Activated CD8-positive, alpha-beta T cell treated with anti-CD3 and anti-CD28 coated beads for 36 hours (primary cell): ENCODE data around the gene ZNF530. TPM values are rescaled to one million over a fixed set of nuclear protein-coding genes. Genes with fewer than 3 reads are reported as not detected.

ENCODE experiments used
- ATAC-seq: fragments of 200-7000 bp; cut with Tn5 transposase; one replicate; pipeline ENCODE4 v1.10.0; 2021; ENCODE audit warnings: mild to moderate bottlenecking, moderate library complexity
- CTCF ChIA-PET: fragments of 350-600 bp; sonication (Branson Sonifier 250); formaldehyde crosslinking; loops from one replicate; lab custom pipeline; 2021; ENCODE audit warnings: antibody characterized with exemption; lab: Charles Lee
- POLR2A ChIA-PET: fragments of 350-600 bp; sonication (Branson Sonifier 250); formaldehyde crosslinking; loops from one replicate; lab custom pipeline; 2021; ENCODE audit warnings: antibody characterized with exemption; lab: Charles Lee
- DNase-seq: peaks from one replicate; pipeline ENCODE4 v3.0.0-alpha.2; 2020
- H3K27ac Mint-ChIP-seq: one replicate; pipeline ENCODE4 v1.8.0; 2021; ENCODE audit warnings: mild to moderate bottlenecking, mixed read lengths
- H3K27me3 Mint-ChIP-seq: one replicate; pipeline ENCODE4 v1.8.0; 2021; ENCODE audit warnings: mixed read lengths
- H3K36me3 Mint-ChIP-seq: one replicate; pipeline ENCODE4 v1.8.0; 2021; ENCODE audit warnings: low read depth, mixed read lengths
- H3K4me1 Mint-ChIP-seq: one replicate; pipeline ENCODE4 v1.8.0; 2021; ENCODE audit warnings: low read depth, mixed read lengths
- H3K4me3 Mint-ChIP-seq: one replicate; pipeline ENCODE4 v1.8.0; 2021; ENCODE audit warnings: mild to moderate bottlenecking, moderate library complexity, mixed read lengths
- H3K9me3 Mint-ChIP-seq: one replicate; pipeline ENCODE4 v1.8.0; 2021; ENCODE audit warnings: mixed read lengths
- intact Hi-C: fragments of 100-400 bp; cut with micrococcal nuclease; formaldehyde crosslinking; loops from one replicate; pipeline ENCODE4 v1.10.0; 2022
- total RNA-seq, 2 experiments: library from RNA; stranded (reverse); gene quantifications; one replicate each; pipeline ENCODE4 v1.2.3, GENCODE V29; 2021
- TF ChIP-seq, protein P1 (sequence below): fragments of 200-600 bp; IDR thresholded peaks from one replicate; pipeline ENCODE4 v1.8.0; 2022; ENCODE audit warnings: antibody characterized with exemption, mild to moderate bottlenecking

ZNF530 gene
- total RNA-seq, 2 experiments from 2014 or later, result 6.8 to 7.4 TPM

DNA sequence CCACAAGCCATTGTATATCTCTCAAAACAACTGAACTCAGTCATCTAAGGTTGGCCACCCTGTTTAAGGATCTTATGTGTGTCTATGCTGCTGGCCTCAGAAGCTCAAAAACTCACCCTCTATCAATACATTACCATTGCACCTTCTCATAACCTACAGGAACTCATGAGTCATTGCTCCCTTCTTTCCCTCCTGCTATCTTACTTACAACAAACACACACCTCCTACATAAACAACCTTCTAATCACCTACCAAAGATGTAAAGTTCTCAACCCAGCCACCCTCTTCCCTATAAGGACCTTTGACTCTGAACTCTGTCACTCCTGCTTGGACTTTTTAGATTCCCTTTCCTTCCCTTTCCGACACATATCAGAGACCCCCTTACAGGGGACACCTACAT, 55.8 kb downstream of the ZNF530 start:
- Mint-ChIP-seq H3K27ac (no peak overlapping the region), H3K36me3 (peaks cover 13% of the 10 kb centered on the region), H3K4me1 (peaks cover 6% of the 10 kb centered on the region), H3K9me3 (peaks cover 34% of the 10 kb centered on the region), H3K27me3 (peaks cover 20% of the 10 kb centered on the region), H3K4me3 (no peak overlapping the region)
- ATAC-seq (no peak), DNase-seq (no peak)
- intact Hi-C loops, result no loop called here
- POLR2A ChIA-PET, result interaction anchor here (0.7 kb wide), 1 partner anchor 17 kb away, joined by 3 read pairs; no protein-coding TSS in a partner anchor
- TF ChIP-seq, protein P1, sequence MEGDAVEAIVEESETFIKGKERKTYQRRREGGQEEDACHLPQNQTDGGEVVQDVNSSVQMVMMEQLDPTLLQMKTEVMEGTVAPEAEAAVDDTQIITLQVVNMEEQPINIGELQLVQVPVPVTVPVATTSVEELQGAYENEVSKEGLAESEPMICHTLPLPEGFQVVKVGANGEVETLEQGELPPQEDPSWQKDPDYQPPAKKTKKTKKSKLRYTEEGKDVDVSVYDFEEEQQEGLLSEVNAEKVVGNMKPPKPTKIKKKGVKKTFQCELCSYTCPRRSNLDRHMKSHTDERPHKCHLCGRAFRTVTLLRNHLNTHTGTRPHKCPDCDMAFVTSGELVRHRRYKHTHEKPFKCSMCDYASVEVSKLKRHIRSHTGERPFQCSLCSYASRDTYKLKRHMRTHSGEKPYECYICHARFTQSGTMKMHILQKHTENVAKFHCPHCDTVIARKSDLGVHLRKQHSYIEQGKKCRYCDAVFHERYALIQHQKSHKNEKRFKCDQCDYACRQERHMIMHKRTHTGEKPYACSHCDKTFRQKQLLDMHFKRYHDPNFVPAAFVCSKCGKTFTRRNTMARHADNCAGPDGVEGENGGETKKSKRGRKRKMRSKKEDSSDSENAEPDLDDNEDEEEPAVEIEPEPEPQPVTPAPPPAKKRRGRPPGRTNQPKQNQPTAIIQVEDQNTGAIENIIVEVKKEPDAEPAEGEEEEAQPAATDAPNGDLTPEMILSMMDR, result no peak
- CTCF ChIA-PET, result no interaction called here

- POLR2A ChIA-PET, result no interaction called here
- Mint-ChIP-seq H3K4me1 (peaks cover 4% of the 10 kb centered on the region), H3K9me3 (peaks cover 32% of the 10 kb centered on the region), H3K27ac (no peak overlapping the region), H3K27me3 (peaks cover 23% of the 10 kb centered on the region), H3K36me3 (peaks cover 13% of the 10 kb centered on the region), H3K4me3 (no peak overlapping the region)
- DNase-seq (no peak), ATAC-seq (no peak)
- TF ChIP-seq, protein P1, result no peak
- CTCF ChIA-PET, result no interaction called here
- intact Hi-C loops, result no loop called here
Observed at GRCh38 chr19:57656346-57656745, 56.7 kb downstream of the ZNF530 start.

Other genes starting within 250 kb of the ZNF530 start
- 1 to 10 TPM; 6.6 to 6.7 TPM for gene ZNF304, start 248.6 kb upstream of the ZNF530 start, total RNA-seq
- gene TRAPPC2B, start 236.3 kb upstream of the ZNF530 start, total RNA-seq, result 1 to 10 TPM; 6.0 to 7.4 TPM
- 1 to 10 TPM; 1.3 to 1.5 TPM for gene ZNF547, start 236.3 kb upstream of the ZNF530 start, total RNA-seq
- 10 to 100 TPM; 23.9 to 24.6 TPM for gene ZNF548, start 210.0 kb upstream of the ZNF530 start, total RNA-seq
- 1 to 10 TPM; 5.7 to 8.8 TPM for gene ZNF17, start 188.7 kb upstream of the ZNF530 start, total RNA-seq
- 10 to 100 TPM; 19.5 to 20.0 TPM for gene ZNF749, start 164.6 kb upstream of the ZNF530 start, total RNA-seq
- under 1 TPM in 1 of 2 experiments, not detected in 1; 0.18 TPM for gene VN1R1, start 142.7 kb upstream of the ZNF530 start, total RNA-seq
- 1 to 10 TPM; 5.0 to 5.6 TPM for gene ZNF772, start 122.3 kb upstream of the ZNF530 start, total RNA-seq
- 1 to 10 TPM; 5.1 to 6.1 TPM for gene ZNF419, start 112.1 kb upstream of the ZNF530 start, total RNA-seq
- gene ZNF773, start 99.9 kb upstream of the ZNF530 start, total RNA-seq, result 1 to 10 TPM; 5.7 to 7.1 TPM
- gene ZNF549, start 72.5 kb upstream of the ZNF530 start, total RNA-seq, result 1 to 10 TPM; 3.5 to 4.0 TPM
- 10 to 100 TPM; 10.3 to 13.5 TPM for gene ZNF550, start 40.0 kb upstream of the ZNF530 start, total RNA-seq
- 1 to 10 TPM; 2.5 to 3.2 TPM for gene ZNF416, start 21.0 kb upstream of the ZNF530 start, total RNA-seq
- gene ZIK1, start 15.7 kb upstream of the ZNF530 start, total RNA-seq, result 1 to 10 TPM; 6.1 to 6.5 TPM
- 10 to 100 TPM; 10.4 to 13.0 TPM for gene ZNF134, start 14.4 kb downstream of the ZNF530 start, total RNA-seq
- gene ZNF211, start 33.3 kb downstream of the ZNF530 start, total RNA-seq, result 1 to 10 TPM; 7.7 to 8.8 TPM
- not detected for gene ZSCAN4, start 69.0 kb downstream of the ZNF530 start, total RNA-seq
- gene ZNF551, start 82.1 kb downstream of the ZNF530 start, total RNA-seq, result 1 to 10 TPM; 8.3 to 8.4 TPM
- 1 to 10 TPM; 3.6 to 3.8 TPM for gene ZNF154, start 109.3 kb downstream of the ZNF530 start, total RNA-seq
- 10 to 100 TPM in 1 of 2 experiments, 1 to 10 TPM in 1; 7.1 to 10.5 TPM for gene ZNF671, start 127.7 kb downstream of the ZNF530 start, total RNA-seq
- 10 to 100 TPM in 1 of 2 experiments, 1 to 10 TPM in 1; 9.8 to 11.0 TPM for gene ZNF776, start 146.9 kb downstream of the ZNF530 start, total RNA-seq
- gene ZNF586, start 169.8 kb downstream of the ZNF530 start, total RNA-seq, result 10 to 100 TPM; 16.7 to 21.8 TPM
- gene ZNF552, start 215.0 kb downstream of the ZNF530 start, total RNA-seq, result 1 to 10 TPM; 6.5 to 6.7 TPM
- gene ZNF587B, start 230.4 kb downstream of the ZNF530 start, total RNA-seq, result 10 to 100 TPM; 19.8 to 20.2 TPM
- gene ZNF587, start 250.0 kb downstream of the ZNF530 start, total RNA-seq, result 10 to 100 TPM; 23.6 to 24.1 TPM